ENCODE data around the gene PRM3. TPM values are rescaled to one million over a fixed set of nuclear protein-coding genes. Genes with fewer than 3 reads are reported as not detected.
A peak's percentile ranks its signal among the peaks of the same experiment; 100 is the strongest.

PRM3 gene
- total RNA-seq, 1 experiment from 2014 or later = not detected

GRCh38 chr16:11258553-11259492 is 14.6 kb downstream of the PRM3 start:
- peak; percentile 75 for DNase-seq (ENCODE audit: low read depth)

DNA sequence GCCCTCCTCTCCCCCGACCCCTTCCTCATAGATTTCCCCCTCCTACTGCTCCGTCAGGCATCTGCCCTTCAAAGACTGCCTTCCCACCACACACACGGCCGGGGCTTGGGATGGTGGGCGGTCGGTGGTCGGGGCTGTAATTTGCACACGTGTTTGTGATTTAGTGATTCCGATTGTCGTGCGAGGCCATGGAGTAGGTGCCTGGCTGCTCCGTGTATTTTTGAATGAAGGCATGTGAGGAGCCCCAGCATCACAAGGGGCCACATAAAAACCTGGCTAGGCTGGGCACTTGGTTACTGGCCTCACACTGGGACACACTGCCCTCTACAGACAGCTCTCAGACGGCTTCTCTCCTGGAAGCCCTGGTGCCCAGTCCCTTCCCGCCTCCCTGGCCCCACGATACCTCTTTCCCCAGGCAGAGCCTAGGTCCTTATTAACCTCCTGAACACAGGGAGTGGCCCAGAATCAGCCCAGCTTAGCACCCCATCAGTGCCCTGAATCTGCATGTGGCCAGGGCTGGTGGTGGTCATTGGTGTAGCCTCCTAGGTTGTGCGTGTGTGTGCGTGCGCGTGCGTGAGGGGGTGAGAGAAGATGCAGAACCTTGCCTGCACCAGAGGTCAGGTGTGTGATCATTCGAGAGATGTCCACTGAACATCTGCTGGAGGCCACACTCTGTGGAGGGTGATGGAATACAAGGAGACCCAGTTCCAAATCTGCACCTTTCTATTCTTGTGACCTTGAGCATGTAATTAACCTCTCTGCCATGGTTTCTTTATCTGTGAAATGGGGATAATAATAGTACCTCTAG is 16.1 kb downstream of the PRM3 start:
- peak; percentile 83 for DNase-seq (ENCODE audit: low read depth)

DNA sequence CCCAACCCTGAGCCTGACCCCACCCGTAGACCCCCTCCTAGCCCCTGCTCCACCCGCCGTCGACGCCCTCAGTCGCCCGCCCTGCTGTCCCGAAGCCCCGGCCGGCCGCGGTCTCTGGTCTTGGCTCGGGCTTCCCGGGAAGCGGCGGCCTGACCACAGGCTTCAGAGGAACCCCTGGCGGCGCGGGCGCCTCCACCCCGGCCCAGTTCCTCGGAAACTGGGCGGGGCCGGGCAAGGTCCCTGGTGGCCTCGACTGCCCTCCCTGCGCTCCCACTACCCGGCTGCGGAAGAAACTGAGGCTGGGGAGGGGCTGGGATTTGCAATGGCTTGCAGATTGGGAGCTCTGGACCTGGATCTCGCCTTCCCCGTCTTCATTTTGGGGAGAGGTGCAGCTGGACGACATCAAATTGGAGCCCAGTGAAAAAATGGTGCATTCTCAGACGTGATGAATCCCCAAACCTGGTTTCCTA is 16.7 kb downstream of the PRM3 start:
- peak; percentile 79 for DNase-seq (ENCODE audit: low read depth)

GRCh38 chr16:11255737-11256660 is 17.4 kb downstream of the PRM3 start, which contains the start of gene SOCS1:
Gene SOCS1 (minus strand): TSS chr16:11256204. CDS start chr16:11255478, 726 bp downstream.
- DNase-seq (ENCODE audit: low read depth) = peak; percentile 86

GRCh38 chr16:11254913-11255736 is 18.3 kb downstream of the PRM3 start:
- peak; percentile 33 for DNase-seq (ENCODE audit: low read depth)

DNA sequence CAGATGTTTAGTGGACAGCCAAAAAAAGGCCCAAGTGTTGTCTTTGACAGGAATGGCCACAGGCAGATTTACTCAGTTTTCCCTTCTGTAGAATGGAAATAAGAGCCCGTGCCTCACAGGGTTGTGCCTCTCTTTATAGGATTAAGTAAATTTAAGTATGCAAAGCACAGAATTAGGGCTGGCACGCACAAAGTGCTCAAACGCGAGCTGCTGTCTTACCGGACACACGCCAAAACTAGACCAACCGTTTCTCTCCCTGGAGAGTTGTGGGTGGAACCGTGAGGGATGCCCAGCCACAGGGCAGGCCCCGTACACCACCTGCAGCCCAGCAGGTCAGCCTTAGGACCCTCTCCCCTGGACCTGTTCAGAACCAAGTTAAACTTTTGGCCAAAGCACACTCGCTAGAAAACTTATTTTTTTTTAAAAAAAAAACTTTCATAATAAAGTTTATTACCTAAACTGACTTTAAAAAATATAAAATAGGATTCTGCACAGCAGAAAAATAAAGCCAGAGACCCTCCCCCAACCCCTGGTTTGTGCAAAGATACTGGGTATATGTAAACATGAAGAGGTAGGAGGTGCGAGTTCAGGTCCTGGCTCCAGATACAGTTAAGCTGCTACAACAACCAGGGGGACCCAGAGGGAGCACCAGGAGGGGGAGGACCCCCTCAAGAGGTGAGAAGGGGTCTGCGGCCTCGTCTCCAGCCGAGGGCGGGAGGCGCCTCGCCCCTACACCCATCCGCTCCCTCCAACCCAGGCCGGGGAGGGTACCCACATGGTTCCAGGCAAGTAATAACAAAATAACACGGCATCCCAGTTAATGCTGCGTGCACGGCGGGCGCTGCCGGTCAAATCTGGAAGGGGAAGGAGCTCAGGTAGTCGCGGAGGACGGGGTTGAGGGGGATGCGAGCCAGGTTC is 19.2 kb downstream of the PRM3 start:
- no peak for DNase-seq (ENCODE audit: low read depth)

DNA sequence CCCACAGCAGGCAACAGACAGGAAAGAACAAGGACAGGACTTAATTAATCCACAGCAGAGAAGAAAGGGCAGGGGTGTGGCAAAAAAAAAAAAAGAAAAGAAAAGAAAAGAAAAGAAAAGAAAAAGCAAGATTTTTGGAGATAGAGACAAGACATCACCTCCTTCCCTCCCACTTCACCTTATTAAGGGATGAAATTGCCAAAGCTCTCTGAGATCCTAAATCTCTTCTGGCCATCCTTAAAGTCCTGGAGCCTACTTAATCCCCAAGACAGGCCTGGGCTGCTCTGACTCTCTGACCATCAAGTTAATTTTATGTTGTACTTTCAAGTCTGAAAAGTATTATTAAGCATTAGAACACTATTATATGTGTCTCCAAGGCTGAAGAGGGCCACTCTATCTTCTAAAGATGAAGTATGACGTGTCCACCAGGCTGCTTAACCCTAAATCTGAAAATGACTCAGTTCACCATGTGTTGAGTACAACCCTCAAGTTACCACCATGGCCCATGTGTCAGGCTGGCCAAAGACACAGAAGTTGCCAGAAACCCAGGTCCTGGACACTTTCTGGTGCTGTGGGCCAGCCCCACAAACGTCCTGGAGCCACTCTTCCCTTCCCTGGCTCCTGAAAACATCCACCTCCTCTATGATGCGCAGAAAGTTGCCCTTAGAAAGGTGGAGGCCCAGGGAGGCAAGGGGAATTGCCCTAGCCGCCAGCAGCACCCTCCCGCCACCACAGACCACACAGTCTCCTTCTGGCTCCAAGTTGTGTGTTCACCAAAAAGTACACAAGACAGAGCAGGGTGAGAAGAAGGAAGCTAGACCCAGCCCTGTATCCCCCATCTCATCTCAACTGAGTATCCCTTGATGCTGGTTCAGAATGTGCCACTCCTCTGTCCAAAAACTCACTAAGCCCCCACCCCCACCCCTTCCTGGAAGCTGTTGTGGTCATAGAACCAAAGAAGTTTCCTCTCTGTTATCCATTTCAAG is 20.1 kb downstream of the PRM3 start:
- DNase-seq (ENCODE audit: low read depth) = peak; percentile 61

- no peak for DNase-seq (ENCODE audit: low read depth)
Observed at GRCh38 chr16:11252482-11252931, 20.9 kb downstream of the PRM3 start.

- DNase-seq (ENCODE audit: low read depth) = peak; percentile 43
Observed at GRCh38 chr16:11251525-11252481, 21.6 kb downstream of the PRM3 start.

DNA sequence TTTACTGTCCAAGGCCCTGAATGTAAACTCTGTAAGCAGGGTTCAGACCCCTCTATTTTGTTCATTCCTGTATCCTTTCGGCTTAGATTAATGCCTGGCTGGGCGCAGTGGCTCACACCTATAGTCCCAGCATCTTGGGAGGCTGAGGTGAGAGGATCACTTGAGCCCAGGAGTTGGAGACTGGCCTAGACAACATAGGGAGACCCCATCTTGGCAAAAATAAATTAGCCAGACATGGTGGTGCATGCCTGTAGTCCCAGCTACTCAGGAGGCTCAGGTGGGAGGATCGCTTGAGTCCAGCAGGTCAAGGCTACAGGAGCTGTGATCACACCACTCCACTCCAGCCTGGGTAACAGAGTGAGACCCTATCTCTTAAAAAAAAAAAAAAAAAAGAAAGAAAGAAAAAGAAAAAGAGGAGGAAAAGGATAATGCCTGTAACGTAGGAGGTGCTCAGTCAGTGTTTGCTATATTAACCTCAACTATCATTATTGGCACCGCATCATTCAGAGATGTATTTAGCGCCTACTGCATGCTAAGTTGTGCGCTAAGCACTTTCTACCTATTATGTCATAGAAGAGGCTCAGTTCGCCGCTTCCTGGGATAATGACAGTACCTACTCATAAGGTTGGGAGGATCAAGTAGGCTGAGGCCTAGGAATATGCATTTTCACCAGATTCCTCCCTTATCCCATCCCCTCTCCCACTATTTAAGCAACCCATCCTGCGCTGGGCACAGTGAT is 22.5 kb downstream of the PRM3 start:
- peak; percentile 36 for DNase-seq (ENCODE audit: low read depth)

DNA sequence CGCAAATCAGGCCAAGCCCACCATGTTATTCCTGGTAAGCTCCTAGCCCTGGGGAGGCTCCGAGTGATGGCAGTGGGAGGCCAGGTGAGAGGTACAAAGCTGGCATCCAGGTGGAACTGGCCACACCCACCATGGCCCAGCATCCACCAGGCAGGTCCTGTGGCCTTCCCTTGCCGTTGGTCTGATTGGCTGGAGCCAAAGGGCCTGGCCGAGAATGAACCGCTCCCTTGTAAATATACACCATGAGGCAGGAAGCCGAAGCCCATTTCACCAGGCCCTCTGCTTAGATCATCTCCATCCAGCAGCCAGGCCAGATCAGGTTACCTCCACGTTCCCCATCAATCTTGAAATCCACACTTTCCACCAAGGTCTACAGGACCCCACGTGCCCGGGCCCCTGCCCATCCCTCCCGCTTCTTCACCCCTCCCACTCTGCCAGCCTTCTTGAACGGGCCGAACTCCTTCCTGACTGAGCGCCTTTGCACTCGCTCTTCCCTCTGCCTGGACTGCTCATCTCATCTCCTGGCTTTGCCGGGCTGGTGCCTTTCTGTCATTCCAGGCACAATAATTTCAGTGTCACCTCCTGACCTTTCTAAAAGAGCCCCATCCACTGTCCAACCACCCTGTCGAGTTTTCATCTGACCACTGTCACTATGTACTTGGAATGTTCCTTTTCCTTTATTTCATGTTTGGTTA is 23.2 kb downstream of the PRM3 start:
- DNase-seq (ENCODE audit: low read depth) = peak; percentile 67

- peak; percentile 50 for DNase-seq (ENCODE audit: low read depth)
Observed at GRCh38 chr16:11249233-11250061, 24.0 kb downstream of the PRM3 start.

DNA sequence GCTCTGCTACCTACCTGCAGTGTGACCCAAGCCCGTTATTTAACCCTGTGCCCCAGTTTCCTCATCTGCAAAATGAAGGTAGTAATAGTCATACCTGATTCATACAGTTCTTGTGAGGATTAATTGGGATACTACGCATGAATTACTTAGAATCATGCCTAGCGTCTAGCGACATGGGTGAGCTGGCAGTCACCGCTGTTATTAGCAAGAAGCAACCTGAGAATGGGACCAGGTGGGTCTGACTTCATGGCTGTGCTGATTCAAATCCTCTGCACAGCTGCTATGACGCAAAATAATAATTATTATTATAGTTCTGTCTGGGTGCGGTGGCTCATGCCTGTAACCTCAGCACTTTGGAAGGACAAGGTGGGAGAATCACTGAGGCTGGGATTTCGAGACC is 25.3 kb downstream of the PRM3 start:
- peak; percentile 26 for DNase-seq (ENCODE audit: low read depth)

DNA sequence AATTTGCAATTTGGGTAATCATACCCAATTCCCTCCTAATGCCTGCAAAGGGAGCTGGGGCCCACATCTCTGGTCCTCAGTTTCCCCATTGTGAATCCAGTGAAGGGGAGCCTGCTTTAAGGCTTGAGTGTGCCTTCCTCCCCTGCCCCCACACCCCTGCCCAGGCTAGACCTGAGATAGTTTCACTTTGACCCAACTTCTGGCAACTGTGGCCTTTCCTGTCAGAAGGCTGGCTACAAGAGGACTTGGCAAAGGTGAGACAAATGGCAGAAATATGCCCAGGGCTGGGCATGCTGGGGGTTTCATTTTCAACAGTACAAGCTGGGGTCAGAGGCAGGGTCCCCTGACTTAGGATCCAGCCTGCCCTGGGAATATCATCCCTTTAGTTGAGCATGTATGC is 27.4 kb downstream of the PRM3 start:
- peak; percentile 28 for DNase-seq (ENCODE audit: low read depth)

Data from RPMI7951 (cell line).